ENCODE measurements around the gene CHCHD6.

- no peak for TF ChIP-seq CTCF (IDR thresholded peaks at IDR 0.05)
- no peak for TF ChIP-seq POLR2A (IDR thresholded peaks at IDR 0.05)
These were observed 242.4 kb downstream of the CHCHD6 start for GRCh38 chr3:126946405-126946804.
